ENCODE data around the gene TBX5.

DNA sequence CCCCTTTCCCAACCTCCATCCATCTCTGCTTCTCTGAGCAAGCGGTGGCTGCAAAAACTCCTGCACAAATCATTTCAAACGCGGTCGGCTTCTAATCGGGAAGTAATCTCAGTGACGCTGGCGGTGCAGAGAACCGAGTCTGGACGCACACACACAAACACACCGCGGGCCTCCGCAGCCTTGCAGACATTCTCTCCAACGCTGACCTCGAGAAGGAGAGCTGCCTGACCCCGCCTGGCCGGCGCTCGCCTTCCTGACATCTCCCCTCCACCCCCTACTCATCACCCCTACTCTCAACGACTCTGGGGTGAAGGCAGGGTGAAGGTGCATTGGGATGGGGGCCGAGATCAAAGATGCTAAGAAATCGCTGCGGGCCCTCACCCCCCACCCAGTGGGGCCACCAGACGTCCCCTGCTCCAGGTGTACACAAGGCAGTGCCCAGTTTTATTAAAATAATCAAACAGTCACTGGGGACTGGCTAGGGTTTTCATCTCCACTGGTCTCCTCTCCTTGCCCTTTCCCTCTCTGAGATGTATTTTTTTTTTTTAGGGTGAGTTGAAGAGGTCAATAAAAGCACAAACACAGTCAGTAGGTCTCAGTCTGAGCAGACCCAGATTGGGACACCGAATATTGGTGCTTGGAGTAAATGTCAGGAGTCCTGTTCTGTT, 506 bp upstream of the TBX5 start:
- TF ChIP-seq, protein P1, sequence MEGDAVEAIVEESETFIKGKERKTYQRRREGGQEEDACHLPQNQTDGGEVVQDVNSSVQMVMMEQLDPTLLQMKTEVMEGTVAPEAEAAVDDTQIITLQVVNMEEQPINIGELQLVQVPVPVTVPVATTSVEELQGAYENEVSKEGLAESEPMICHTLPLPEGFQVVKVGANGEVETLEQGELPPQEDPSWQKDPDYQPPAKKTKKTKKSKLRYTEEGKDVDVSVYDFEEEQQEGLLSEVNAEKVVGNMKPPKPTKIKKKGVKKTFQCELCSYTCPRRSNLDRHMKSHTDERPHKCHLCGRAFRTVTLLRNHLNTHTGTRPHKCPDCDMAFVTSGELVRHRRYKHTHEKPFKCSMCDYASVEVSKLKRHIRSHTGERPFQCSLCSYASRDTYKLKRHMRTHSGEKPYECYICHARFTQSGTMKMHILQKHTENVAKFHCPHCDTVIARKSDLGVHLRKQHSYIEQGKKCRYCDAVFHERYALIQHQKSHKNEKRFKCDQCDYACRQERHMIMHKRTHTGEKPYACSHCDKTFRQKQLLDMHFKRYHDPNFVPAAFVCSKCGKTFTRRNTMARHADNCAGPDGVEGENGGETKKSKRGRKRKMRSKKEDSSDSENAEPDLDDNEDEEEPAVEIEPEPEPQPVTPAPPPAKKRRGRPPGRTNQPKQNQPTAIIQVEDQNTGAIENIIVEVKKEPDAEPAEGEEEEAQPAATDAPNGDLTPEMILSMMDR (IDR thresholded peaks at IDR 0.05): no peak
- no peak for TF ChIP-seq EZH2 (IDR thresholded peaks at IDR 0.05; ENCODE audit: borderline replicate concordance, insufficient read depth, low read depth, low read length, poor library complexity, severe bottlenecking)

Measured in B cell (primary cell).